HEK293T (cell line): ENCODE data around the gene CDH4.

Source experiments
- ARNT ChIP-seq: fragments of 450-650 bp; IDR thresholded peaks from 2 replicates; pipeline ENCODE4 v1.6.1; 2017; ENCODE audit warnings: mild to moderate bottlenecking
- BHLHE40 ChIP-seq: fragments of 450-650 bp; IDR thresholded peaks from 2 replicates; pipeline ENCODE4 v1.6.1; 2016; ENCODE audit warnings: mild to moderate bottlenecking, moderate library complexity, borderline replicate concordance
- FOXK2 ChIP-seq: fragments of 450-650 bp; IDR thresholded peaks from 2 replicates; pipeline ENCODE4 v1.6.1; 2016; ENCODE audit warnings: mild to moderate bottlenecking
- LEF1 ChIP-seq: fragments of 450-650 bp; IDR thresholded peaks from 2 replicates; pipeline ENCODE4 v1.6.1; 2017; ENCODE audit warnings: mild to moderate bottlenecking, borderline replicate concordance
- SP1 ChIP-seq: fragments of 450-650 bp; IDR thresholded peaks from 2 replicates; pipeline ENCODE4 v1.6.1; 2017
- TF ChIP-seq, protein P1 (sequence below): fragments of 450-650 bp; IDR thresholded peaks from 2 replicates; pipeline ENCODE4 v1.6.1; 2016

DNA sequence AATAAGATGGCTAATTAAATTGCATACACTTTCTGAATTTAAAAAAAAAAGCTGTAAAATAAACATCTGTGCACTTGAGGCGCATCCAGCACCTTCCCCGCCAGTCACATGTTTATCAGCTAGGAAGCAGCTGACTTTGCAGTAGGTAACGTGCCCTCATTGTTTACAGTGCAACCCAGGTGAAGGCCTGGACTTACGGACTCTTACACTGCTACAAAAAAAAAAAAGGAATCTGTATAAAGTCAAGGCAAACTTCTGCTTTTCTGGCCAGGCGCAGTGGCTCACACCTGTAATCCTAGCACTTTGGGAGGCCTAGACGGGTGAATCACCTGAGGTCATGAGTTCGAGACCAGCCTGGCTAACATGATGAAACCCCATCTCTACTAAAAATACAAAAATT, 327.8 kb downstream of the CDH4 start:
- no peak for TF ChIP-seq LEF1
- TF ChIP-seq FOXK2: no peak
- no peak for TF ChIP-seq ARNT
- no peak for TF ChIP-seq BHLHE40
- TF ChIP-seq SP1: no peak
- TF ChIP-seq, protein P1, sequence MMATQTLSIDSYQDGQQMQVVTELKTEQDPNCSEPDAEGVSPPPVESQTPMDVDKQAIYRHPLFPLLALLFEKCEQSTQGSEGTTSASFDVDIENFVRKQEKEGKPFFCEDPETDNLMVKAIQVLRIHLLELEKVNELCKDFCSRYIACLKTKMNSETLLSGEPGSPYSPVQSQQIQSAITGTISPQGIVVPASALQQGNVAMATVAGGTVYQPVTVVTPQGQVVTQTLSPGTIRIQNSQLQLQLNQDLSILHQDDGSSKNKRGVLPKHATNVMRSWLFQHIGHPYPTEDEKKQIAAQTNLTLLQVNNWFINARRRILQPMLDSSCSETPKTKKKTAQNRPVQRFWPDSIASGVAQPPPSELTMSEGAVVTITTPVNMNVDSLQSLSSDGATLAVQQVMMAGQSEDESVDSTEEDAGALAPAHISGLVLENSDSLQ: no peak
